Limb (tissue), 2 donors: ENCODE data around the gene SECISBP2L.
"Not testable (repeated sequence)": the region's sequence is repeated elsewhere in the genome, so short reads cannot be mapped to it uniquely, and the experiment has no call there.

ENCODE experiments used
- DNase-seq, 2 donors: peaks; one replicate each; pipeline ENCODE4 v3.0.0-alpha.2; 2016; ENCODE audit errors: extremely low spot score in 2 of 2

The SECISBP2L gene

GRCh38 chr15:49015896-49016295, 30.4 kb downstream of the SECISBP2L start:
- DNase-seq, result no peak

GRCh38 chr15:48999314-48999713, 46.9 kb downstream of the SECISBP2L start:
- no peak for DNase-seq

GRCh38 chr15:48996276-48996675, 50.0 kb downstream of the SECISBP2L start:
- no peak for DNase-seq

- DNase-seq, result peak in 1 of 2 donors; percentile 65
Measured at GRCh38 chr15:48993380-48993779, 52.9 kb downstream of the SECISBP2L start.

- no peak for DNase-seq
Measured at GRCh38 chr15:48992545-48992944, 53.7 kb downstream of the SECISBP2L start.

- DNase-seq, result no peak
Measured at GRCh38 chr15:48992096-48992495, 54.1 kb downstream of the SECISBP2L start.

GRCh38 chr15:48989170-48989569, 57.1 kb downstream of the SECISBP2L start:
- no peak for DNase-seq

- no peak for DNase-seq
Measured at GRCh38 chr15:48987142-48987541, 59.1 kb downstream of the SECISBP2L start.

GRCh38 chr15:48986240-48986639, 60.0 kb downstream of the SECISBP2L start:
- DNase-seq, result no peak

GRCh38 chr15:48985516-48985915, 60.7 kb downstream of the SECISBP2L start:
- no peak for DNase-seq

GRCh38 chr15:48984811-48985352, 61.4 kb downstream of the SECISBP2L start:
- peak in 1 of 2 donors; percentile 40 for DNase-seq

GRCh38 chr15:48984021-48984710, 62.1 kb downstream of the SECISBP2L start:
- DNase-seq, result no peak

- no peak for DNase-seq
Measured at GRCh38 chr15:48983300-48983699, 62.9 kb downstream of the SECISBP2L start.

- DNase-seq, result no peak
Measured at GRCh38 chr15:48981941-48982340, 64.3 kb downstream of the SECISBP2L start.

GRCh38 chr15:48978638-48979037, 67.6 kb downstream of the SECISBP2L start:
- DNase-seq, result no peak

- DNase-seq, result no peak
Measured at GRCh38 chr15:48976444-48977088, 69.7 kb downstream of the SECISBP2L start.

GRCh38 chr15:48975472-48976419, 70.5 kb downstream of the SECISBP2L start:
- peak; percentile 79 to 91 for DNase-seq

- DNase-seq, result no peak
Measured at GRCh38 chr15:48974882-48975281, 71.4 kb downstream of the SECISBP2L start.

GRCh38 chr15:48972750-48973503, 73.3 kb downstream of the SECISBP2L start:
- no peak for DNase-seq

GRCh38 chr15:48970926-48971325, 75.3 kb downstream of the SECISBP2L start:
- DNase-seq, result not testable (repeated sequence)

- no peak for DNase-seq
Measured at GRCh38 chr15:48968066-48968465, 78.2 kb downstream of the SECISBP2L start.
